GM23338 (cell line): ENCODE data around the gene RTN4IP1.

Source experiments
- CREB1 ChIP-seq: fragments of 250-450 bp; sonication (Bioruptor Pico); IDR thresholded peaks from 2 replicates; pipeline ENCODE4 v1.5.0; 2020; ENCODE audit warnings: low read depth, mild to moderate bottlenecking, moderate library complexity
- CTCF ChIP-seq, 2 experiments: fragments of 200-600 bp in 1 of 2; sonication (generic) in 1 of 2; conservative IDR thresholded peaks; 2 replicates each; pipeline versions ENCODE4 v1.5.1 to v1.6.1; 2016 to 2017; ENCODE audit warnings: antibody characterized with exemption in 2 of 2, low read depth in 2 of 2, mild to moderate bottlenecking in 2 of 2, moderate library complexity in 1 of 2
- ETS1 ChIP-seq: IDR thresholded peaks from 2 replicates; pipeline ENCODE4 v1.6.1; 2016; ENCODE audit warnings: antibody characterized with exemption
- EZH2 ChIP-seq: fragments of 200-600 bp; sonication (generic); IDR thresholded peaks from one replicate; pipeline ENCODE4 v1.8.0; 2017; ENCODE audit warnings: antibody characterized with exemption, mild to moderate bottlenecking, low read depth; ENCODE audit not compliant: unreplicated experiment
- EZH2phosphoT487 ChIP-seq: fragments of 200-600 bp; sonication (generic); IDR thresholded peaks from one replicate; pipeline ENCODE4 v1.8.1; 2018; ENCODE audit warnings: antibody characterized with exemption; ENCODE audit not compliant: unreplicated experiment
- JUNB ChIP-seq: IDR thresholded peaks from one replicate; pipeline ENCODE4 v1.6.1; 2016; ENCODE audit warnings: antibody characterized with exemption; ENCODE audit not compliant: unreplicated experiment
- NANOG ChIP-seq: IDR thresholded peaks from 2 replicates; pipeline ENCODE4 v1.6.1; 2016; ENCODE audit warnings: antibody characterized with exemption, borderline replicate concordance
- POLR2AphosphoS5 ChIP-seq: IDR thresholded peaks from 2 replicates; pipeline ENCODE4 v1.6.1; 2016; ENCODE audit warnings: antibody characterized with exemption, low read depth
- REST ChIP-seq: IDR thresholded peaks from one replicate; pipeline ENCODE4 v1.6.1; 2018; ENCODE audit warnings: antibody characterized with exemption; ENCODE audit not compliant: unreplicated experiment
- STAT1 ChIP-seq: IDR thresholded peaks from one replicate; pipeline ENCODE4 v1.6.1; 2016; ENCODE audit warnings: antibody characterized with exemption; ENCODE audit not compliant: unreplicated experiment
- ZNF114 ChIP-seq: fragments of 250-450 bp; sonication (Bioruptor Pico); IDR thresholded peaks from 2 replicates; pipeline ENCODE4 v1.5.0; 2020; ENCODE audit warnings: mild to moderate bottlenecking, moderate library complexity
- ZNF331 ChIP-seq: fragments of 250-450 bp; sonication (Bioruptor Pico); IDR thresholded peaks from 2 replicates; pipeline ENCODE4 v1.5.0; 2020; ENCODE audit warnings: low read depth, mild to moderate bottlenecking, moderate library complexity
- ZNF462 ChIP-seq: fragments of 250-450 bp; sonication (Bioruptor Pico); IDR thresholded peaks from 2 replicates; pipeline ENCODE4 v1.5.0; 2020; ENCODE audit warnings: mild to moderate bottlenecking, moderate library complexity

GRCh38 chr6:106608080-106608668 lies 21.1 kb downstream of the RTN4IP1 start:
- TF ChIP-seq POLR2AphosphoS5: no peak
- TF ChIP-seq CTCF (conservative IDR thresholded peaks at IDR 0.05; ENCODE audit: low read depth in 2 of 2): peak; percentile 85 to 89
- TF ChIP-seq JUNB: no peak
- TF ChIP-seq ZNF331: no peak
- TF ChIP-seq NANOG: no peak
- no peak for TF ChIP-seq ETS1
- no peak for TF ChIP-seq EZH2phosphoT487
- no peak for TF ChIP-seq CREB1
- no peak for TF ChIP-seq EZH2
- TF ChIP-seq REST: no peak
- TF ChIP-seq ZNF114: no peak
- no peak for TF ChIP-seq STAT1
- no peak for TF ChIP-seq ZNF462 (CRISPR knock-in tag)
